Liver (tissue), 9 donors: ENCODE results near the gene PIK3R3. TPM values are rescaled to one million over a fixed set of nuclear protein-coding genes. Genes with fewer than 3 reads are reported as not detected.

Source experiments
- DNase-seq: peaks from one replicate; pipeline ENCODE4 v3.0.0-alpha.2; 2017; ENCODE audit warnings: low spot score
- H3K27ac ChIP-seq, 2 donors: one replicate each; pipeline ENCODE4 v1.7.0; 2013; ENCODE audit warnings: inconsistent platforms in 2 of 2, low read length in 2 of 2, control low read depth in 1 of 2, low read depth in 1 of 2, mild to moderate bottlenecking in 1 of 2
- H3K27me3 ChIP-seq, 4 donors: one replicate each; pipeline versions ENCODE4 v1.6.1 to v1.7.0; 2013; ENCODE audit warnings: low read length in 3 of 4, inconsistent platforms in 1 of 4, mild to moderate bottlenecking in 1 of 4, moderate library complexity in 1 of 4; ENCODE audit not compliant: control insufficient read depth in 4 of 4, insufficient read depth in 4 of 4
- H3K36me3 ChIP-seq, 4 donors: one replicate each; pipeline versions ENCODE4 v1.6.1 to v1.7.0; 2013; ENCODE audit warnings: low read length in 3 of 4, mild to moderate bottlenecking in 3 of 4, low read depth in 1 of 4, moderate library complexity in 1 of 4; ENCODE audit not compliant: control insufficient read depth in 4 of 4, insufficient read depth in 3 of 4
- H3K4me1 ChIP-seq, 4 donors: one replicate each; pipeline versions ENCODE4 v1.6.1 to v1.7.0; 2013; ENCODE audit warnings: low read length in 3 of 4, mild to moderate bottlenecking in 3 of 4, moderate library complexity in 1 of 4; ENCODE audit not compliant: control insufficient read depth in 4 of 4, insufficient read depth in 4 of 4
- H3K4me3 ChIP-seq, 3 donors: one replicate each; pipeline versions ENCODE4 v1.6.1 to v1.7.0; 2013; ENCODE audit warnings: low read length in 3 of 3, control low read depth in 1 of 3, low read depth in 1 of 3, mild to moderate bottlenecking in 1 of 3
- H3K9ac ChIP-seq, 2 donors: one replicate each; pipeline ENCODE4 v1.7.0; 2013; ENCODE audit warnings: low read length in 2 of 2, mild to moderate bottlenecking in 2 of 2, moderate library complexity in 2 of 2, control low read depth in 1 of 2, low read depth in 1 of 2
- H3K9me3 ChIP-seq, 4 donors: one replicate each; pipeline versions ENCODE4 v1.6.1 to v1.7.0; 2013; ENCODE audit warnings: low read length in 3 of 4; ENCODE audit not compliant: control insufficient read depth in 4 of 4
- FOXA1 ChIP-seq: IDR thresholded peaks from 2 replicates; pipeline ENCODE4 v1.6.1; 2016; ENCODE audit warnings: antibody characterized with exemption
- HNF4A ChIP-seq, 2 donors: conservative IDR thresholded peaks; 2 replicates each; pipeline ENCODE4 v1.6.1; 2016; ENCODE audit warnings: antibody characterized with exemption in 2 of 2, mild to moderate bottlenecking in 2 of 2
- JUND ChIP-seq, 2 donors: IDR thresholded peaks; 2 replicates each; pipeline ENCODE4 v1.6.1; 2016; ENCODE audit warnings: antibody characterized with exemption in 2 of 2
- SP1 ChIP-seq: IDR thresholded peaks from 2 replicates; pipeline ENCODE4 v1.6.1; 2018; ENCODE audit warnings: antibody characterized with exemption, mild to moderate bottlenecking
- TAF1 ChIP-seq: conservative IDR thresholded peaks from 2 replicates; pipeline ENCODE4 v1.6.1; 2016; ENCODE audit warnings: antibody characterized with exemption, mild to moderate bottlenecking
- YY1 ChIP-seq: IDR thresholded peaks from 2 replicates; pipeline ENCODE4 v1.6.1; 2016; ENCODE audit warnings: antibody characterized with exemption, mild to moderate bottlenecking
- WGBS: extraction: QIAGEN DNeasy Blood & Tissue Kit; methylation state at CpG from one replicate; pipeline ENCODE4 v1.1.7; 2013; 5-methylcytosine and 5-hydroxymethylcytosine counted together
- polyA plus RNA-seq, 2 donors: library from polyadenylated mRNA; stranded (reverse) in 1 of 2; unstranded in 1 of 2; fragments of 200-250 nt in 1 of 2; fragments of >200 nt in 1 of 2; fragmentation: Nextera tagmentation in 1 of 2; extraction: Ambion mirVana in 1 of 2; gene quantifications; one replicate each; pipeline versions ENCODE4 v1.2.1 to v1.2.3, GENCODE V29; 2013 to 2015
- total RNA-seq, 2 donors: library from RNA; depleted of rRNA; stranded (reverse); fragments of >200 nt; gene quantifications; one replicate each; pipeline ENCODE4 v1.2.3, GENCODE V29; 2014
- TF ChIP-seq, protein P1 (sequence below): fragments of 150-350 bp; IDR thresholded peaks from 2 replicates; pipeline ENCODE4 v1.5.1; 2017; ENCODE audit warnings: improper control_type of control experiment, low read depth, low read length; ENCODE audit not compliant: missing input control
- TF ChIP-seq, protein P2 (sequence below): IDR thresholded peaks from 2 replicates; pipeline ENCODE4 v1.6.1; 2016; ENCODE audit warnings: antibody characterized with exemption, mild to moderate bottlenecking
- TF ChIP-seq, protein P3 (sequence below): IDR thresholded peaks from 2 replicates; pipeline ENCODE4 v1.6.1; 2016; ENCODE audit warnings: antibody characterized with exemption
- TF ChIP-seq, protein P4 (sequence below): IDR thresholded peaks from 2 replicates; pipeline ENCODE4 v1.6.1; 2016; ENCODE audit warnings: antibody characterized with exemption
- TF ChIP-seq, protein P5 (sequence below): IDR thresholded peaks from 2 replicates; pipeline ENCODE4 v1.6.1; 2016; ENCODE audit warnings: antibody characterized with exemption
- donor health status: healthy.
- donor health status: healthy.
- donor health status: healthy.
- donor health status: healthy.
- donor health status: healthy.

The PIK3R3 gene
- total and polyA plus RNA-seq, 4 donors: 1.5 to 4.6 (median 2.7) TPM

DNA sequence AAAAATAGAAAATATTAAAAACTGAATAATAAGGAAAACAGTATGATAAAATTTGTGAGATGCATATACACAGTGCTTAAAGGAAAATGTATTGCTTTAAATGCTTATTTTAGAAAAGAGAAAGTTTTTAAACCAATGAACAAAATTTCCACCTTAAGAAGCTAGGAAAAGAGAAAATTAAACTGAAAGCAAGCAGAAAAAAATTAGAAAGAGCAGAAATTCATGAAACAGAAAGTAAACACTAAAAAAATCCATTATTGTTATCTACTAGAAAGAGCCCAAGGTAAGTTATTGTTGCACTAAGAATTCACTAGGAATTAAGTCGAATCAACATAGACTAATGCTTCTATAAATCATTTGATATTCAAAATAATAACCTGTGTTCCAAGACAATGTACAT lies 67.7 kb downstream of the PIK3R3 start:
- Histone ChIP-seq H3K27ac (no peak overlapping the region), H3K36me3 (no peaks in the 10 kb centered on the region), H3K4me1 (peaks cover 0 to 8% (median 1%) of the 10 kb centered on the region in 4 donors), H3K4me3 (no peak overlapping the region), H3K9me3 (no peaks in the 10 kb centered on the region), H3K27me3 (no peaks in the 10 kb centered on the region), H3K9ac (no peak overlapping the region)
- TF ChIP-seq SP1 (no peak), FOXA1 (no peak)
- no peak for DNase-seq
- 97% methylated on average over 1 of the region's 1 CpG for WGBS

DNA sequence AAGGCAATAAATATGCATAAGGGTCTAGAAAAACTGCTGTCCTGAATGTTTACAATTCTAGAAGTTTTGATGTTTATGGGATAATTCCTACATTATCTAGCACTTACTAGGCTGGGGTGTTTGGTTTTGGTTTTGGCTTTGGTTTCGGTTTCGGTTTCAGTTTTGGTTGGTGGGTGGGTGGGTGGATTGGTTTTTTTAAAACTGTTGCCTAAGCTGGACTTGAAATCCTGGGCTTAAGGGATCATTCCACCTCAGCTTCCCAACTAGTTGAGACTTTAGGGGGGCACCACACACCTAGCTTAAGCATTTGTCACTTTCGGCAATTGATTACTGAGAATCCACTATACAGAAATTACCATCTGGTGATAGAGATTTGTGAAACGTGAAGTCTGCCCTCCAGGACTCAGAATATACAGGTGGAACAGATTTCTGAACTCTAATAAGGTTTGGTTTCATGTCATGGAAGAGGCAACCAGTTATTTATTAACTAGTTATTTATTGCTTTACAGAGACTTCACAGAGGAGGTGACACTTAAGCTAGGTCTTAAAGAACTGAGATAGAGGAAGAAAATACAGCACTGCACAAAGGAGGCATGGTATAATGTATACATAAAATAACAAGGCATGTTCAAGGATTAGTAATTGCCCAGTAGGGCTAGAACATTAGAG lies 69.6 kb downstream of the PIK3R3 start:
- 43% methylated on average over 4 of the region's 4 CpGs for WGBS
- peaks cover 0 to 1% (median 0%) of the 10 kb centered on the region in 4 donors for H3K9me3 ChIP-seq
- H3K4me3 ChIP-seq: peak overlapping the region; percentile 10 to 47 (median 30)
- no peaks in the 10 kb centered on the region for H3K27me3 ChIP-seq
- TF ChIP-seq, protein P1, sequence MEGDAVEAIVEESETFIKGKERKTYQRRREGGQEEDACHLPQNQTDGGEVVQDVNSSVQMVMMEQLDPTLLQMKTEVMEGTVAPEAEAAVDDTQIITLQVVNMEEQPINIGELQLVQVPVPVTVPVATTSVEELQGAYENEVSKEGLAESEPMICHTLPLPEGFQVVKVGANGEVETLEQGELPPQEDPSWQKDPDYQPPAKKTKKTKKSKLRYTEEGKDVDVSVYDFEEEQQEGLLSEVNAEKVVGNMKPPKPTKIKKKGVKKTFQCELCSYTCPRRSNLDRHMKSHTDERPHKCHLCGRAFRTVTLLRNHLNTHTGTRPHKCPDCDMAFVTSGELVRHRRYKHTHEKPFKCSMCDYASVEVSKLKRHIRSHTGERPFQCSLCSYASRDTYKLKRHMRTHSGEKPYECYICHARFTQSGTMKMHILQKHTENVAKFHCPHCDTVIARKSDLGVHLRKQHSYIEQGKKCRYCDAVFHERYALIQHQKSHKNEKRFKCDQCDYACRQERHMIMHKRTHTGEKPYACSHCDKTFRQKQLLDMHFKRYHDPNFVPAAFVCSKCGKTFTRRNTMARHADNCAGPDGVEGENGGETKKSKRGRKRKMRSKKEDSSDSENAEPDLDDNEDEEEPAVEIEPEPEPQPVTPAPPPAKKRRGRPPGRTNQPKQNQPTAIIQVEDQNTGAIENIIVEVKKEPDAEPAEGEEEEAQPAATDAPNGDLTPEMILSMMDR: no peak
- no peak for TF ChIP-seq JUND (IDR thresholded peaks at IDR 0.05)
- TF ChIP-seq HNF4A (conservative IDR thresholded peaks at IDR 0.05): peak in 1 of 2 donors; percentile 33
- TF ChIP-seq, protein P2, sequence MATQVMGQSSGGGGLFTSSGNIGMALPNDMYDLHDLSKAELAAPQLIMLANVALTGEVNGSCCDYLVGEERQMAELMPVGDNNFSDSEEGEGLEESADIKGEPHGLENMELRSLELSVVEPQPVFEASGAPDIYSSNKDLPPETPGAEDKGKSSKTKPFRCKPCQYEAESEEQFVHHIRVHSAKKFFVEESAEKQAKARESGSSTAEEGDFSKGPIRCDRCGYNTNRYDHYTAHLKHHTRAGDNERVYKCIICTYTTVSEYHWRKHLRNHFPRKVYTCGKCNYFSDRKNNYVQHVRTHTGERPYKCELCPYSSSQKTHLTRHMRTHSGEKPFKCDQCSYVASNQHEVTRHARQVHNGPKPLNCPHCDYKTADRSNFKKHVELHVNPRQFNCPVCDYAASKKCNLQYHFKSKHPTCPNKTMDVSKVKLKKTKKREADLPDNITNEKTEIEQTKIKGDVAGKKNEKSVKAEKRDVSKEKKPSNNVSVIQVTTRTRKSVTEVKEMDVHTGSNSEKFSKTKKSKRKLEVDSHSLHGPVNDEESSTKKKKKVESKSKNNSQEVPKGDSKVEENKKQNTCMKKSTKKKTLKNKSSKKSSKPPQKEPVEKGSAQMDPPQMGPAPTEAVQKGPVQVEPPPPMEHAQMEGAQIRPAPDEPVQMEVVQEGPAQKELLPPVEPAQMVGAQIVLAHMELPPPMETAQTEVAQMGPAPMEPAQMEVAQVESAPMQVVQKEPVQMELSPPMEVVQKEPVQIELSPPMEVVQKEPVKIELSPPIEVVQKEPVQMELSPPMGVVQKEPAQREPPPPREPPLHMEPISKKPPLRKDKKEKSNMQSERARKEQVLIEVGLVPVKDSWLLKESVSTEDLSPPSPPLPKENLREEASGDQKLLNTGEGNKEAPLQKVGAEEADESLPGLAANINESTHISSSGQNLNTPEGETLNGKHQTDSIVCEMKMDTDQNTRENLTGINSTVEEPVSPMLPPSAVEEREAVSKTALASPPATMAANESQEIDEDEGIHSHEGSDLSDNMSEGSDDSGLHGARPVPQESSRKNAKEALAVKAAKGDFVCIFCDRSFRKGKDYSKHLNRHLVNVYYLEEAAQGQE: no peak
- TF ChIP-seq YY1: no peak
- peak; percentile 51 for TF ChIP-seq SP1
- no peak for TF ChIP-seq TAF1
- TF ChIP-seq, protein P3, sequence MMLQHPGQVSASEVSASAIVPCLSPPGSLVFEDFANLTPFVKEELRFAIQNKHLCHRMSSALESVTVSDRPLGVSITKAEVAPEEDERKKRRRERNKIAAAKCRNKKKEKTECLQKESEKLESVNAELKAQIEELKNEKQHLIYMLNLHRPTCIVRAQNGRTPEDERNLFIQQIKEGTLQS: no peak
- TF ChIP-seq, protein P4, sequence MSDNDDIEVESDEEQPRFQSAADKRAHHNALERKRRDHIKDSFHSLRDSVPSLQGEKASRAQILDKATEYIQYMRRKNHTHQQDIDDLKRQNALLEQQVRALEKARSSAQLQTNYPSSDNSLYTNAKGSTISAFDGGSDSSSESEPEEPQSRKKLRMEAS: no peak
- no peaks in the 10 kb centered on the region for H3K36me3 ChIP-seq
- H3K9ac ChIP-seq: peak overlapping the region; percentile 17 to 53
- DNase-seq: no peak
- peak overlapping the region; percentile 49 to 69 for H3K27ac ChIP-seq
- peaks cover 0 to 8% (median 1%) of the 10 kb centered on the region in 4 donors for H3K4me1 ChIP-seq

DNA sequence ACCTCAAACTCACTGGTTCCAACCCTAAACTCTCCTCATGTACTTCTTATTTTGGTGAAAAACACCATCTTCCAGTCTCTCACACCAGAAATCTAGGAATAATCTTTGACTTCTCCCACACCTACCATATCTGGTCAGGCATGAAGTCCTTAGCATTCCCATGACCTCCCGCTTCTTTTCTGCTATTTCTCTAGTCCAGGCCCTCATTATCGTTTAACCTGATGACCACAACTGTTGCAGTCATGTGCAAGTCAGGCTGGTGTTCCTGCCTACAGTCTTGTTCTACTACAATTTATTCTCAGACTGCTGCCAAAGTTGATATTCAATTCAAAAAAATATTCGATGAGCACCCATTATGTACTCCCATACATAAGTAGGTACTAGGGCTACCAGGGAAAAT lies 71.3 kb downstream of the PIK3R3 start:
- peaks cover 0 to 8% (median 1%) of the 10 kb centered on the region in 4 donors for H3K4me1 ChIP-seq

More for the DNA sequence above, 71.3 kb downstream of the PIK3R3 start:
- H3K4me3 ChIP-seq: no peak overlapping the region
- 82% methylated on average over 3 of the region's 3 CpGs for WGBS
- no peak overlapping the region for H3K9ac ChIP-seq
- H3K36me3 ChIP-seq: no peaks in the 10 kb centered on the region
- H3K27me3 ChIP-seq: no peaks in the 10 kb centered on the region
- H3K9me3 ChIP-seq: peaks cover 0 to 1% (median 0%) of the 10 kb centered on the region in 4 donors
- TF ChIP-seq, protein P5, sequence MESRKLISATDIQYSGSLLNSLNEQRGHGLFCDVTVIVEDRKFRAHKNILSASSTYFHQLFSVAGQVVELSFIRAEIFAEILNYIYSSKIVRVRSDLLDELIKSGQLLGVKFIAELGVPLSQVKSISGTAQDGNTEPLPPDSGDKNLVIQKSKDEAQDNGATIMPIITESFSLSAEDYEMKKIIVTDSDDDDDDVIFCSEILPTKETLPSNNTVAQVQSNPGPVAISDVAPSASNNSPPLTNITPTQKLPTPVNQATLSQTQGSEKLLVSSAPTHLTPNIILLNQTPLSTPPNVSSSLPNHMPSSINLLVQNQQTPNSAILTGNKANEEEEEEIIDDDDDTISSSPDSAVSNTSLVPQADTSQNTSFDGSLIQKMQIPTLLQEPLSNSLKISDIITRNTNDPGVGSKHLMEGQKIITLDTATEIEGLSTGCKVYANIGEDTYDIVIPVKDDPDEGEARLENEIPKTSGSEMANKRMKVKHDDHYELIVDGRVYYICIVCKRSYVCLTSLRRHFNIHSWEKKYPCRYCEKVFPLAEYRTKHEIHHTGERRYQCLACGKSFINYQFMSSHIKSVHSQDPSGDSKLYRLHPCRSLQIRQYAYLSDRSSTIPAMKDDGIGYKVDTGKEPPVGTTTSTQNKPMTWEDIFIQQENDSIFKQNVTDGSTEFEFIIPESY: no peak
- DNase-seq: no peak
- no peak overlapping the region for H3K27ac ChIP-seq
